Upper lobe of right lung (tissue), 1 donor: ENCODE data around the gene TMEM39B. TPM values are rescaled to one million over a fixed set of nuclear protein-coding genes. Genes with fewer than 3 reads are reported as not detected.

Experiments
- ATAC-seq: fragments of 200-7000 bp; cut with Tn5 transposase; one replicate; pipeline ENCODE4 v1.9.1; 2020; ENCODE audit warnings: mild to moderate bottlenecking, moderate library complexity
- DNase-seq: peaks from one replicate; pipeline ENCODE4 v3.0.0-alpha.2; 2020
- H3K27ac ChIP-seq: fragments of 200-600 bp; one replicate; pipeline ENCODE4 v1.8.0; 2022
- H3K27me3 ChIP-seq: fragments of 200-600 bp; one replicate; pipeline ENCODE4 v1.8.0; 2022; ENCODE audit warnings: mild to moderate bottlenecking
- H3K36me3 ChIP-seq: fragments of 200-600 bp; one replicate; pipeline ENCODE4 v1.8.0; 2022
- H3K4me1 ChIP-seq: fragments of 200-600 bp; one replicate; pipeline ENCODE4 v1.8.0; 2022
- H3K4me3 ChIP-seq: fragments of 200-600 bp; one replicate; pipeline ENCODE4 v1.8.0; 2022; ENCODE audit warnings: mild to moderate bottlenecking
- H3K9me3 ChIP-seq: fragments of 200-600 bp; one replicate; pipeline ENCODE4 v1.8.0; 2022
- CTCF ChIP-seq: fragments of 200-600 bp; IDR thresholded peaks from one replicate; pipeline ENCODE4 v1.8.0; 2022; ENCODE audit warnings: antibody characterized with exemption
- intact Hi-C: fragments of 100-400 bp; cut with DNase I; formaldehyde crosslinking; loops from one replicate; pipeline ENCODE4 v1.11.0; 2022
- long read RNA-seq: library from polyadenylated mRNA; unstranded; transcript quantifications from one replicate; pipeline ENCODE4 v2.0.0, GENCODE V29; 2021
- total RNA-seq: library from RNA; stranded (reverse); fragmentation: NEBNext Ultra II Directional; extraction: Animal tissue kit (Norgen Biotek cat#: 25700); gene quantifications from one replicate; pipeline ENCODE4 v1.2.1, GENCODE V29; 2021
- donor health status: DM: no; HTN: yes; CAD: no; lungs with severe emphysema.

TMEM39B gene
- 18.1 TPM for total RNA-seq
- long read RNA-seq, partial matches to known transcripts, result 4 of 13 reads
- long read RNA-seq, other reads (novel, unspliced or antisense), result 4 of 13 reads

GRCh38 chr1:32072622-32073298 lies at the start of gene TMEM39B:
Gene TMEM39B (plus strand): TSS chr1:32072939. CDS start chr1:32073048, 109 bp downstream.
- peak; percentile 96 for ATAC-seq
- Histone ChIP-seq H3K36me3 (peaks cover 23% of the 10 kb centered on the region), H3K4me3 (peak within 1 kb of the TSS; percentile 72), H3K4me1 (peaks cover 18% of the 10 kb centered on the region), H3K27me3 (no peaks in the 10 kb centered on the region), H3K27ac (peak within 1 kb of the TSS; percentile 84), H3K9me3 (no peaks in the 10 kb centered on the region)
- intact Hi-C loops, result no loop called here
- TF ChIP-seq CTCF, result no peak
- DNase-seq, result peak; percentile 98

GRCh38 chr1:32023351-32023750 lies 49.4 kb upstream of the TMEM39B start:
- no peak overlapping the region for H3K27ac ChIP-seq
- DNase-seq (no peak), ATAC-seq (no peak)
- peaks cover 43% of the 10 kb centered on the region for H3K4me1 ChIP-seq
- H3K9me3 ChIP-seq, result no peaks in the 10 kb centered on the region
- H3K27me3 ChIP-seq, result no peaks in the 10 kb centered on the region
- peaks cover 8% of the 10 kb centered on the region for H3K36me3 ChIP-seq
- no peak for TF ChIP-seq CTCF
- H3K4me3 ChIP-seq, result no peak overlapping the region
- intact Hi-C loops, result no loop called here

- peaks cover 13% of the 10 kb centered on the region for H3K36me3 ChIP-seq
- no peak for DNase-seq
- no peaks in the 10 kb centered on the region for H3K9me3 ChIP-seq
- H3K4me3 ChIP-seq, result no peak overlapping the region
- peaks cover 30% of the 10 kb centered on the region for H3K4me1 ChIP-seq
- TF ChIP-seq CTCF, result no peak
- H3K27me3 ChIP-seq, result no peaks in the 10 kb centered on the region
- no peak for ATAC-seq
- intact Hi-C loops, result no loop called here
- no peak overlapping the region for H3K27ac ChIP-seq
Observed at GRCh38 chr1:32025515-32025914, 47.2 kb upstream of the TMEM39B start.

- DNase-seq, result no peak
- H3K4me3 ChIP-seq, result no peak overlapping the region
- no peak for ATAC-seq
- TF ChIP-seq CTCF, result no peak
- peaks cover 8% of the 10 kb centered on the region for H3K4me1 ChIP-seq
- no peaks in the 10 kb centered on the region for H3K9me3 ChIP-seq
- H3K27ac ChIP-seq, result no peak overlapping the region
- no peaks in the 10 kb centered on the region for H3K27me3 ChIP-seq
- intact Hi-C loops, result no loop called here
- peaks cover 22% of the 10 kb centered on the region for H3K36me3 ChIP-seq
Observed at GRCh38 chr1:32028746-32029145, 44.0 kb upstream of the TMEM39B start.

GRCh38 chr1:32031578-32032274 lies 41.0 kb upstream of the TMEM39B start:
- Histone ChIP-seq H3K4me3 (no peak overlapping the region), H3K27ac (no peak overlapping the region), H3K4me1 (peaks cover 8% of the 10 kb centered on the region), H3K9me3 (no peaks in the 10 kb centered on the region), H3K36me3 (peaks cover 22% of the 10 kb centered on the region), H3K27me3 (no peaks in the 10 kb centered on the region)
- DNase-seq (no peak), ATAC-seq (no peak)
- intact Hi-C loops, result no loop called here
- TF ChIP-seq CTCF, result no peak
